GM23338 (cell line): Measurements from ENCODE around the gene CBLN4. TPM values are rescaled to one million over a fixed set of nuclear protein-coding genes. Genes with fewer than 3 reads are reported as not detected.

Experiments used
- ATAC-seq: fragments of 200-7000 bp; cut with Tn5 transposase; 3 replicates; pipeline ENCODE4 v1.9.1; 2020
- DNase-seq: peaks from one replicate; pipeline ENCODE4 v3.0.0-alpha.2; 2015; ENCODE audit warnings: low spot score
- H2AFZ ChIP-seq: fragments of 200-600 bp; sonication (generic); 2 replicates; pipeline ENCODE4 v1.8.0; 2016; ENCODE audit warnings: antibody characterized with exemption, mild to moderate bottlenecking, moderate library complexity
- H3F3A ChIP-seq: fragments of 200-600 bp; sonication (generic); replicated peaks from 2 replicates; pipeline ENCODE4 v1.8.0; 2017; ENCODE audit warnings: antibody characterized with exemption, mixed run types, low read depth
- H3K27ac ChIP-seq: fragments of 200-600 bp; sonication (generic); 2 replicates; pipeline ENCODE4 v1.6.1; 2016; ENCODE audit warnings: low read depth
- H3K27me3 ChIP-seq: fragments of 200-600 bp; sonication (generic); 2 replicates; pipeline ENCODE4 v1.8.0; 2016; ENCODE audit warnings: mild to moderate bottlenecking, mixed run types, moderate library complexity; ENCODE audit not compliant: insufficient read depth
- H3K36me3 ChIP-seq: fragments of 200-600 bp; sonication (generic); 2 replicates; pipeline ENCODE4 v1.8.0; 2016; ENCODE audit warnings: mild to moderate bottlenecking; ENCODE audit not compliant: insufficient read depth
- H3K4me1 ChIP-seq: fragments of 200-600 bp; sonication (generic); 2 replicates; pipeline ENCODE4 v1.8.0; 2016; ENCODE audit warnings: mild to moderate bottlenecking, moderate library complexity; ENCODE audit not compliant: insufficient read depth
- H3K4me2 ChIP-seq: fragments of 200-600 bp; sonication (generic); 2 replicates; pipeline ENCODE4 v1.7.1; 2017; ENCODE audit warnings: mixed run types
- H3K4me3 ChIP-seq: fragments of 200-600 bp; sonication (generic); 2 replicates; pipeline ENCODE4 v1.6.1; 2016; ENCODE audit warnings: mixed run types
- H3K79me2 ChIP-seq: fragments of 200-600 bp; sonication (generic); replicated peaks from 2 replicates; pipeline ENCODE4 v1.8.0; 2017; ENCODE audit warnings: mild to moderate bottlenecking; ENCODE audit not compliant: insufficient read depth
- H3K9me2 ChIP-seq: fragments of 200-600 bp; sonication (generic); 2 replicates; pipeline ENCODE4 v1.8.0; 2017; ENCODE audit not compliant: insufficient read depth
- H4K20me1 ChIP-seq: fragments of 200-600 bp; sonication (generic); replicated peaks from 2 replicates; pipeline ENCODE4 v1.8.0; 2017; ENCODE audit warnings: mild to moderate bottlenecking; ENCODE audit not compliant: insufficient read depth
- H3K27ac Mint-ChIP-seq: 2 replicates; pipeline ENCODE4 v1.8.0; 2020; ENCODE audit warnings: inconsistent platforms, mild to moderate bottlenecking, moderate library complexity, mixed read lengths
- H3K27me3 Mint-ChIP-seq: 3 replicates; pipeline ENCODE4 v1.8.0; 2022; ENCODE audit warnings: low read depth, mild to moderate bottlenecking, moderate library complexity, mixed read lengths, inconsistent platforms; ENCODE audit not compliant: insufficient read depth, poor library complexity
- H3K36me3 Mint-ChIP-seq: 3 replicates; pipeline ENCODE4 v1.8.0; 2021; ENCODE audit warnings: low read depth, mild to moderate bottlenecking, inconsistent platforms, moderate library complexity, mixed read lengths
- H3K4me1 Mint-ChIP-seq: 3 replicates; pipeline ENCODE4 v1.8.0; 2020; ENCODE audit warnings: mild to moderate bottlenecking, inconsistent platforms, mixed read lengths
- H3K4me3 Mint-ChIP-seq: 3 replicates; pipeline ENCODE4 v1.8.0; 2021; ENCODE audit warnings: moderate library complexity, mild to moderate bottlenecking, inconsistent platforms, mixed read lengths
- H3K9me3 Mint-ChIP-seq: 3 replicates; pipeline ENCODE4 v1.8.0; 2020; ENCODE audit warnings: moderate library complexity, mild to moderate bottlenecking, inconsistent platforms, mixed read lengths
- EZH2phosphoT487 ChIP-seq: fragments of 200-600 bp; sonication (generic); IDR thresholded peaks from one replicate; pipeline ENCODE4 v1.8.1; 2018; ENCODE audit warnings: antibody characterized with exemption; ENCODE audit not compliant: unreplicated experiment
- NANOG ChIP-seq: IDR thresholded peaks from 2 replicates; pipeline ENCODE4 v1.6.1; 2016; ENCODE audit warnings: antibody characterized with exemption, borderline replicate concordance
- POLR2AphosphoS5 ChIP-seq: IDR thresholded peaks from 2 replicates; pipeline ENCODE4 v1.6.1; 2016; ENCODE audit warnings: antibody characterized with exemption, low read depth
- STAT1 ChIP-seq: IDR thresholded peaks from one replicate; pipeline ENCODE4 v1.6.1; 2016; ENCODE audit warnings: antibody characterized with exemption; ENCODE audit not compliant: unreplicated experiment
- ZNF114 ChIP-seq: fragments of 250-450 bp; sonication (Bioruptor Pico); IDR thresholded peaks from 2 replicates; pipeline ENCODE4 v1.5.0; 2020; ENCODE audit warnings: mild to moderate bottlenecking, moderate library complexity
- polyA plus RNA-seq: library from polyadenylated mRNA; unstranded; fragments of >200 nt; fragmentation: Nextera tagmentation; extraction: Ambion mirVana; gene quantifications from 2 replicates; pipeline ENCODE4 v1.2.1, GENCODE V29; 2016
- total RNA-seq: library from RNA; depleted of rRNA; stranded (reverse); fragments of >200 nt; shearing (Covaris generic); gene quantifications from 2 replicates; pipeline ENCODE4 v1.2.3, GENCODE V29; 2014
- TF ChIP-seq, protein P1 (sequence below): fragments of 250-450 bp; sonication (Bioruptor Pico); IDR thresholded peaks from 2 replicates; pipeline ENCODE4 v1.5.0; 2020; ENCODE audit warnings: mild to moderate bottlenecking, moderate library complexity
- TF ChIP-seq, protein P2 (sequence below): IDR thresholded peaks from one replicate; pipeline ENCODE4 v1.6.1; 2018; ENCODE audit warnings: antibody characterized with exemption; ENCODE audit not compliant: unreplicated experiment
- TF ChIP-seq, protein P3 (sequence below), 2 experiments: fragments of 200-600 bp in 1 of 2; sonication (generic) in 1 of 2; conservative IDR thresholded peaks; 2 replicates each; pipeline versions ENCODE4 v1.5.1 to v1.6.1; 2016 to 2017; ENCODE audit warnings: antibody characterized with exemption in 2 of 2, low read depth in 2 of 2, mild to moderate bottlenecking in 2 of 2, moderate library complexity in 1 of 2

The CBLN4 gene
- total and polyA plus RNA-seq, 2 experiments from 2014 or later: not detected

DNA sequence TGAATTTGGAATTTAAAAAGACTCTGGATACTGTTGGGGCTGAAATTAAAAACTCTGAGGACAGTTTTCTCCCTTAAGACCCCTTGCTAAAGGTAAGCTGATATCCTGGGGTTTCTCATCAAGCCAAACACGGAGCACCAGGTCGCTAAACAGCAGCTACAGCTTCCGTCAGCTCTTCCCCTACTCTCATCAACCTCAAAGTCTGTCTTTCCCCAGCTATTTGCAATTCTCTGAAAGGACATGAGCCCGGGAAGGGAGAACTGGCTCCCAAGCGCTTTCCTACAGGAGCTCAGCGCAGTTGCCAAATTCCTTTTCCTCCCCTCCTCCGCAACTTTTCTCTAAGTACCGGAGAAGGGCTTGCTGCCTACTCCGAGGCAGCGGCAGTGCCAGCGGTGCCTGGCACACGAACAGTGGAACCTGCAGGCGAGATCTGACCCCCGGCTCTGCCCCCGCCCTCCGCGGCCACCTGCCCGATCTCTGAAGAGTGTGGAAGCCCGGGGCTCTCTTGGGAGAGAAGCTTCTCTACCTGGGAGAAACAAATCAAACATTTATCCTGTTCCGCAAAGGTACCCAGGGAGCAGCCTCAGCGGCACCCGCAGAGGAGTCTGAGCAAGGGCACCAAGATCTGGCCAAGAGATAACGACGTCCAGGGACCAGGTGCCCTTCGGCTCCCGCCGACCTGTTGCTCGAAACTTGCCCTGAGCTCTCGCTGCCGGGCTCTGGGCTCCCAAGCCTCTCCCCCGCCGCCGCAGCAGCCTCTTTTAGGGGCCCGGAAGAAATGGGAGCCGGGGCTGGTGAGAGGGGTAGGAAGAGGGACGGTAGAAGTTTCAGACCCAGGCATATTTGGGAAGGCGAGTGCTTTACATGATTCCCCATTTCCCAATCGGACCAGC, 2.2 kb downstream of the CBLN4 start (continued):
- TF ChIP-seq, protein P1, sequence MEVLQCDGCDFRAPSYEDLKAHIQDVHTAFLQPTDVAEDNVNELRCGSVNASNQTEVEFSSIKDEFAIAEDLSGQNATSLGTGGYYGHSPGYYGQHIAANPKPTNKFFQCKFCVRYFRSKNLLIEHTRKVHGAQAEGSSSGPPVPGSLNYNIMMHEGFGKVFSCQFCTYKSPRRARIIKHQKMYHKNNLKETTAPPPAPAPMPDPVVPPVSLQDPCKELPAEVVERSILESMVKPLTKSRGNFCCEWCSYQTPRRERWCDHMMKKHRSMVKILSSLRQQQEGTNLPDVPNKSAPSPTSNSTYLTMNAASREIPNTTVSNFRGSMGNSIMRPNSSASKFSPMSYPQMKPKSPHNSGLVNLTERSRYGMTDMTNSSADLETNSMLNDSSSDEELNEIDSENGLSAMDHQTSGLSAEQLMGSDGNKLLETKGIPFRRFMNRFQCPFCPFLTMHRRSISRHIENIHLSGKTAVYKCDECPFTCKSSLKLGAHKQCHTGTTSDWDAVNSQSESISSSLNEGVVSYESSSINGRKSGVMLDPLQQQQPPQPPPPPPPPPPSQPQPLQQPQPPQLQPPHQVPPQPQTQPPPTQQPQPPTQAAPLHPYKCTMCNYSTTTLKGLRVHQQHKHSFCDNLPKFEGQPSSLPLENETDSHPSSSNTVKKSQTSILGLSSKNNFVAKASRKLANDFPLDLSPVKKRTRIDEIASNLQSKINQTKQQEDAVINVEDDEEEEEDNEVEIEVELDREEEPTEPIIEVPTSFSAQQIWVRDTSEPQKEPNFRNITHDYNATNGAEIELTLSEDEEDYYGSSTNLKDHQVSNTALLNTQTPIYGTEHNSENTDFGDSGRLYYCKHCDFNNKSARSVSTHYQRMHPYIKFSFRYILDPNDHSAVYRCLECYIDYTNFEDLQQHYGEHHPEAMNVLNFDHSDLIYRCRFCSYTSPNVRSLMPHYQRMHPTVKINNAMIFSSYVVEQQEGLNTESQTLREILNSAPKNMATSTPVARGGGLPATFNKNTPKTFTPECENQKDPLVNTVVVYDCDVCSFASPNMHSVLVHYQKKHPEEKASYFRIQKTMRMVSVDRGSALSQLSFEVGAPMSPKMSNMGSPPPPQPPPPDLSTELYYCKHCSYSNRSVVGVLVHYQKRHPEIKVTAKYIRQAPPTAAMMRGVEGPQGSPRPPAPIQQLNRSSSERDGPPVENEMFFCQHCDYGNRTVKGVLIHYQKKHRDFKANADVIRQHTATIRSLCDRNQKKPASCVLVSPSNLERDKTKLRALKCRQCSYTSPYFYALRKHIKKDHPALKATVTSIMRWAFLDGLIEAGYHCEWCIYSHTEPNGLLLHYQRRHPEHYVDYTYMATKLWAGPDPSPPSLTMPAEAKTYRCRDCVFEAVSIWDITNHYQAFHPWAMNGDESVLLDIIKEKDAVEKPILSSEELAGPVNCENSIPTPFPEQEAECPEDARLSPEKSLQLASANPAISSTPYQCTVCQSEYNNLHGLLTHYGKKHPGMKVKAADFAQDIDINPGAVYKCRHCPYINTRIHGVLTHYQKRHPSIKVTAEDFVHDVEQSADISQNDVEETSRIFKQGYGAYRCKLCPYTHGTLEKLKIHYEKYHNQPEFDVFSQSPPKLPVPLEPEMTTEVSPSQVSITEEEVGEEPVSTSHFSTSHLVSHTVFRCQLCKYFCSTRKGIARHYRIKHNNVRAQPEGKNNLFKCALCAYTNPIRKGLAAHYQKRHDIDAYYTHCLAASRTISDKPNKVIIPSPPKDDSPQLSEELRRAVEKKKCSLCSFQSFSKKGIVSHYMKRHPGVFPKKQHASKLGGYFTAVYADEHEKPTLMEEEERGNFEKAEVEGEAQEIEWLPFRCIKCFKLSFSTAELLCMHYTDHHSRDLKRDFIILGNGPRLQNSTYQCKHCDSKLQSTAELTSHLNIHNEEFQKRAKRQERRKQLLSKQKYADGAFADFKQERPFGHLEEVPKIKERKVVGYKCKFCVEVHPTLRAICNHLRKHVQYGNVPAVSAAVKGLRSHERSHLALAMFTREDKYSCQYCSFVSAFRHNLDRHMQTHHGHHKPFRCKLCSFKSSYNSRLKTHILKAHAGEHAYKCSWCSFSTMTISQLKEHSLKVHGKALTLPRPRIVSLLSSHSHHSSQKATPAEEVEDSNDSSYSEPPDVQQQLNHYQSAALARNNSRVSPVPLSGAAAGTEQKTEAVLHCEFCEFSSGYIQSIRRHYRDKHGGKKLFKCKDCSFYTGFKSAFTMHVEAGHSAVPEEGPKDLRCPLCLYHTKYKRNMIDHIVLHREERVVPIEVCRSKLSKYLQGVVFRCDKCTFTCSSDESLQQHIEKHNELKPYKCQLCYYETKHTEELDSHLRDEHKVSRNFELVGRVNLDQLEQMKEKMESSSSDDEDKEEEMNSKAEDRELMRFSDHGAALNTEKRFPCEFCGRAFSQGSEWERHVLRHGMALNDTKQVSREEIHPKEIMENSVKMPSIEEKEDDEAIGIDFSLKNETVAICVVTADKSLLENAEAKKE (CRISPR knock-in tag): no peak
- TF ChIP-seq NANOG: no peak

GRCh38 chr20:56001890-56002289, 3.4 kb downstream of the CBLN4 start:
- H3K4me1 ChIP-seq: no peaks in the 10 kb centered on the region
- H3K27me3 Mint-ChIP-seq: peaks cover 2% of the 10 kb centered on the region
- H3K9me2 ChIP-seq: no peaks in the 10 kb centered on the region
- H3K4me3 Mint-ChIP-seq: no peak overlapping the region
- no peaks in the 10 kb centered on the region for H4K20me1 ChIP-seq
- H3K27ac Mint-ChIP-seq: no peak overlapping the region
- H3K4me1 Mint-ChIP-seq: no peaks in the 10 kb centered on the region
- peaks cover 27% of the 10 kb centered on the region for H3K36me3 Mint-ChIP-seq
- H3K9me3 Mint-ChIP-seq: peaks cover 85% of the 10 kb centered on the region
- H2AFZ ChIP-seq: no peak overlapping the region
- ATAC-seq (no peak), DNase-seq (no peak)
- H3K79me2 ChIP-seq: no peaks in the 10 kb centered on the region
- H3K27ac ChIP-seq: no peak overlapping the region
- no peaks in the 10 kb centered on the region for H3K27me3 ChIP-seq
- H3F3A ChIP-seq: no peaks in the 10 kb centered on the region
- no peak overlapping the region for H3K4me2 ChIP-seq
- H3K36me3 ChIP-seq: peaks cover 5% of the 10 kb centered on the region
- no peak overlapping the region for H3K4me3 ChIP-seq
- TF ChIP-seq EZH2phosphoT487 (no peak), ZNF114 (CRISPR knock-in tag) (no peak), STAT1 (no peak), POLR2AphosphoS5 (no peak)
- TF ChIP-seq, protein P2, sequence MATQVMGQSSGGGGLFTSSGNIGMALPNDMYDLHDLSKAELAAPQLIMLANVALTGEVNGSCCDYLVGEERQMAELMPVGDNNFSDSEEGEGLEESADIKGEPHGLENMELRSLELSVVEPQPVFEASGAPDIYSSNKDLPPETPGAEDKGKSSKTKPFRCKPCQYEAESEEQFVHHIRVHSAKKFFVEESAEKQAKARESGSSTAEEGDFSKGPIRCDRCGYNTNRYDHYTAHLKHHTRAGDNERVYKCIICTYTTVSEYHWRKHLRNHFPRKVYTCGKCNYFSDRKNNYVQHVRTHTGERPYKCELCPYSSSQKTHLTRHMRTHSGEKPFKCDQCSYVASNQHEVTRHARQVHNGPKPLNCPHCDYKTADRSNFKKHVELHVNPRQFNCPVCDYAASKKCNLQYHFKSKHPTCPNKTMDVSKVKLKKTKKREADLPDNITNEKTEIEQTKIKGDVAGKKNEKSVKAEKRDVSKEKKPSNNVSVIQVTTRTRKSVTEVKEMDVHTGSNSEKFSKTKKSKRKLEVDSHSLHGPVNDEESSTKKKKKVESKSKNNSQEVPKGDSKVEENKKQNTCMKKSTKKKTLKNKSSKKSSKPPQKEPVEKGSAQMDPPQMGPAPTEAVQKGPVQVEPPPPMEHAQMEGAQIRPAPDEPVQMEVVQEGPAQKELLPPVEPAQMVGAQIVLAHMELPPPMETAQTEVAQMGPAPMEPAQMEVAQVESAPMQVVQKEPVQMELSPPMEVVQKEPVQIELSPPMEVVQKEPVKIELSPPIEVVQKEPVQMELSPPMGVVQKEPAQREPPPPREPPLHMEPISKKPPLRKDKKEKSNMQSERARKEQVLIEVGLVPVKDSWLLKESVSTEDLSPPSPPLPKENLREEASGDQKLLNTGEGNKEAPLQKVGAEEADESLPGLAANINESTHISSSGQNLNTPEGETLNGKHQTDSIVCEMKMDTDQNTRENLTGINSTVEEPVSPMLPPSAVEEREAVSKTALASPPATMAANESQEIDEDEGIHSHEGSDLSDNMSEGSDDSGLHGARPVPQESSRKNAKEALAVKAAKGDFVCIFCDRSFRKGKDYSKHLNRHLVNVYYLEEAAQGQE: no peak
- TF ChIP-seq, protein P3, sequence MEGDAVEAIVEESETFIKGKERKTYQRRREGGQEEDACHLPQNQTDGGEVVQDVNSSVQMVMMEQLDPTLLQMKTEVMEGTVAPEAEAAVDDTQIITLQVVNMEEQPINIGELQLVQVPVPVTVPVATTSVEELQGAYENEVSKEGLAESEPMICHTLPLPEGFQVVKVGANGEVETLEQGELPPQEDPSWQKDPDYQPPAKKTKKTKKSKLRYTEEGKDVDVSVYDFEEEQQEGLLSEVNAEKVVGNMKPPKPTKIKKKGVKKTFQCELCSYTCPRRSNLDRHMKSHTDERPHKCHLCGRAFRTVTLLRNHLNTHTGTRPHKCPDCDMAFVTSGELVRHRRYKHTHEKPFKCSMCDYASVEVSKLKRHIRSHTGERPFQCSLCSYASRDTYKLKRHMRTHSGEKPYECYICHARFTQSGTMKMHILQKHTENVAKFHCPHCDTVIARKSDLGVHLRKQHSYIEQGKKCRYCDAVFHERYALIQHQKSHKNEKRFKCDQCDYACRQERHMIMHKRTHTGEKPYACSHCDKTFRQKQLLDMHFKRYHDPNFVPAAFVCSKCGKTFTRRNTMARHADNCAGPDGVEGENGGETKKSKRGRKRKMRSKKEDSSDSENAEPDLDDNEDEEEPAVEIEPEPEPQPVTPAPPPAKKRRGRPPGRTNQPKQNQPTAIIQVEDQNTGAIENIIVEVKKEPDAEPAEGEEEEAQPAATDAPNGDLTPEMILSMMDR (conservative IDR thresholded peaks at IDR 0.05; ENCODE audit: low read depth in 2 of 2): no peak
